Activated CD4-positive, alpha-beta T cell treated with anti-CD3 and anti-CD28 coated beads, Interleukin-2, Interleukin-4, amounts not matched to agents 100 ng/mL and 50 ng/mL, durations not matched to agents 16 hours and 8 hours (primary cell): ENCODE data around the gene LUC7L3.
"Not testable (repeated sequence)": the region's sequence is repeated elsewhere in the genome, so short reads cannot be mapped to it uniquely, and the experiment has no call there.

Experiments used
- DNase-seq: peaks from one replicate; pipeline ENCODE4 v3.0.0-alpha.2; 2020; ENCODE audit warnings: low spot score

The LUC7L3 gene

GRCh38 chr17:50708050-50709000 lies 11.1 kb upstream of the LUC7L3 start:
- peak; percentile 21 for DNase-seq

- DNase-seq: not testable (repeated sequence)
These were observed 10.3 kb upstream of the LUC7L3 start for GRCh38 chr17:50709053-50709452.

- DNase-seq: no peak
These were observed 9.4 kb upstream of the LUC7L3 start for GRCh38 chr17:50710025-50710424.

GRCh38 chr17:50710650-50711049 lies 8.8 kb upstream of the LUC7L3 start:
- DNase-seq: no peak

DNA sequence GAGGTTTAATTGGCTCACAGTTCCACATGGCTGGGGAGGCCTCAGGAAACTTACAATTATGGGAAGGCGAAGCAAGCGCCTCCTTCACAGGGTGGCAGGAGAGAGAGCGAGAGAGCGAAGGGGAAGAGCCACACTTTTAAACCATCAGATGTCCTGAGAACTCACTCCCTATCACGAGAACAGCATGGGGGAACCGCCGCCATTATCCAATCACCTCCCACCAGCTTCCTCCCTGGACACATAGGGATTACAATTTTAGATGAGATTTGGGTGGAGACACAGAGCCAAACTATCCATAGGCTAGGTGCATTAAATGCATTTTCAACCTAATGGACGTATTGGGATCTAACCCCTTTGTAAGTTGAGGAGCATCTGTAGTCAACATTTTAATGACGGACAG lies 6.8 kb upstream of the LUC7L3 start:
- DNase-seq: no peak

DNA sequence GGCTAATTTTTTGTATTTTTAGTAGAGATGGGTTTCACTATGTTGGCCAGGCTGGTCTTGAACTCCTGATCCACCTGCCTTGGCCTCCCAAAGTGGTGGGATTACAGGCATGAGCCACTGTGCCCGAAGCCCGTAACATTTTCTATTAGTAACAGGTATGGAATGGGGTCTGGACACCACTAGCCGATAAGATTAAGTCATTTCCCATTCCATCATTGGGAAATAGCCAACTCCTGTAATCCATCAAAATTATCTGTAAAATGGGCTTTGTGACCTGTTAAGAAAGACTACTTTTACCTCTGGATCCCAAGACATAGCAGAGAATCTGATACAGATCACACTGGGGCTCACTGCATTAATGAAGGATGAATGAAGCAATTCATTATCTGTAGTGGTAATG lies 3.9 kb upstream of the LUC7L3 start:
- DNase-seq: no peak

DNA sequence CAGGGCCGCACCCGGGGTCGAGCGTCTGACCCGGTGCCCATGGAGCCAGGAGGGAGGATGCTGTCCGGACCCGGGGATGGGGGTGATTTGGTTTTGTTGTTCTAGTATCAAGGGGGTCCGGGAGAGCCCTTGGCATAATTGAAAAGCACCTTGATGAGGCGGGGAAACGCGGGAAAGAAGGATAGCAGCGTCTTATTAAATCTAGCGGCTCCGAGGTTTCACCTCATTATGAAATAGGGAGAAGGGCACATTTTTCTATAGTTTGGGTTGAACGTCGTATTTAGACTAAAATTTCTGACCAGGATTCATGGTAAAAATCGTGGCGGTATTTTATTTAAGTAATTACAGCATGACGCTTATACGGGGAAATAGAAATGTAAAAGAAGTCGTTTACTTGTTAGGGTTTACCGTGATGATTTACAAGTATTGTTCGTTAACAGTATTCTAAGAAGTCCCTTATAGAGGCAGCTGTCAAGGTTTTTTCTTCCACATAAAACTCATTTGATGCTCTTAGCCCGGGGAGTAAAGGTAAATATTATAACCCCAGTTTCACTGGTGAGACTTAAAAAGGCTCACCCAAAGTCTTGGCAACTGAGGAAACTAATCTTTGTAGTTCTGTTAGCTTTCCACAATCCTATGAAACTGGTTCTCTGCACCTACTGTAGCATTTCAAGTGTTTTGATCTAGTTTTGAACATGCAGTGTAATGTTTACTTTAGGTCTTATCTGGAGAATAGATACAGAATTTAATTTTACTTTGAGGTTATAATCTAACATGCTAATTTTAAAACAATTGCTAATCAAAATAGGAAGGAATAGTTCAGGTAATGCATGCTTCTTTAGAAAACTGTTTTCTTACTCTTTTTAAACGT lies 756 bp downstream of the LUC7L3 start:
- DNase-seq: no peak

GRCh38 chr17:50721194-50722010 lies 2.0 kb downstream of the LUC7L3 start:
- DNase-seq: peak; percentile 47

DNA sequence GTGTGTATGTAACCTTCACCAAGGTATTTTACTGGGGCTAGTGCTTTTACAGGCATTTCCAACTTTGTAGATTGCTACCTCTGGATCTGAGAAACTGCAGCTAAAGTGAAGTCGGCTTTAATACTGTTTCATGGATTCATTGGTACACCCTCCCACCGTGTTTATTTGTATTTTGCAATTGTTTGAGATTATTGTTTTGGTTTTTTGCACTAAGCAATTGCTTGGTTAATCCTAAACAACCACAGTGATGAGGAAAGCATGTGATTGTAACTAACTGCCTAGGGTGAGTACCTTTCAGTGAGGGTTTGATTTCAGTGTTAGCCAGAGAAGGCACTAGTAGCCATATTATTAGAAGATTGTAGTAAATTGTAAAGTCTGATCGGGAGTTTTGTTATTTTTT lies 3.3 kb downstream of the LUC7L3 start:
- no peak for DNase-seq

- DNase-seq: not testable (repeated sequence)
These were observed 5.2 kb downstream of the LUC7L3 start for GRCh38 chr17:50724622-50725021.

- DNase-seq: no peak
These were observed 6.6 kb downstream of the LUC7L3 start for GRCh38 chr17:50725769-50726655.

GRCh38 chr17:50728112-50728429 lies 8.7 kb downstream of the LUC7L3 start:
- no peak for DNase-seq

- no peak for DNase-seq
These were observed 9.7 kb downstream of the LUC7L3 start for GRCh38 chr17:50728881-50729765.

GRCh38 chr17:50731575-50732460 lies 12.4 kb downstream of the LUC7L3 start:
- no peak for DNase-seq

- no peak for DNase-seq
These were observed 15.9 kb downstream of the LUC7L3 start for GRCh38 chr17:50735287-50735686.

DNA sequence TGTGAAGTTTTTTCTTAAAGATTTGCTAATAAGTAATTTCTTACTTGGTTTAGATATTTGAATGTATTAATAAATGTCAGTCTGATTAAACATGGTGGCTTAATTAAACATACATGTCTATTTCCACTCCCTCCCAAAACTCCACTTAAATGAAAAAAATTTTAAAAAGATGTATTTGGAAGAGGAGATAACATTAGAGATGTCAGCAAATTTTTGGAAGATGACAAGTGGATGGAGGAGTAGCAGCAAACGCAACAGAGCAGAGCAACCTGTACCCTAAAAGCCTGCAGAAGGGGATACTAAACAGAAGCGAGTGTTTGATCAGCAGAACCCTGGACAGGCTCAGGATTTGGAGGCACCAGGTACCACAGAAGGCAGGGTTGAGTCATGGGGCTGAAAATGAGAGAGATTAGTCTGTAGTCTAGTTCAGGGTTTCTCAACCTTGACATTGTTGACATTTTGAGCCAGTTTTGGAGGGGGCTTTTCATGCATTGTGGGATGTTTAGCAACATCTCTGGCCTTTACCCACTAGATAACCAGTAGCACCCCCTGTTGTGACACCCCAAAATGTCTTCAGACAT lies 17.8 kb downstream of the LUC7L3 start:
- DNase-seq: peak; percentile 40

DNA sequence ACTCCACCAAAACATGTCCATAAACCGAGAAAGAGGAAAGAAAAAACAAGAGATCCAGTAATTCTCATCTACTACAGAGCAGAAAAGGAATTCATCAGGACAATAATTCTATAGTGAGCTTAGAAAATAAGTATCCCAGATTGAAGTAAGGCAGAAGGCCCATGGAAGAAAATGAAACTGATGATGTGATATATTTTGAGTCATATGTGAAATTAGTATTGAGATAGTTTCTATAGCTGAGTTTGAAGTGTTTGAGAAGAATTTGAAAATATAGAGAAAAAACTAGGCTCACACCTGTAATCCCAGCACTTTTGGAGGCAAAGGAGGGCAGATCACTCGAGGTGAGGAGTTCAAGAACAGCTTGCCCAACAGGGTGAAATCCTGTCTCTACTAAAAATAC lies 19.7 kb downstream of the LUC7L3 start:
- no peak for DNase-seq

GRCh38 chr17:50745631-50746030 lies 26.2 kb downstream of the LUC7L3 start:
- no peak for DNase-seq

GRCh38 chr17:50749245-50749644 lies 29.8 kb downstream of the LUC7L3 start:
- no peak for DNase-seq
